NCI-H128 (cell line): Measurements from ENCODE around the gene JARID2.
"Not testable (repeated sequence)": the region's sequence is repeated elsewhere in the genome, so short reads cannot be mapped to it uniquely, and the experiment has no call there.

Experiments used
- DNase-seq: peaks from one replicate; lab custom pipeline; 2025; ENCODE audit not compliant: unreplicated experiment; lab: John Stamatoyannopoulos, UW

JARID2 gene

DNA sequence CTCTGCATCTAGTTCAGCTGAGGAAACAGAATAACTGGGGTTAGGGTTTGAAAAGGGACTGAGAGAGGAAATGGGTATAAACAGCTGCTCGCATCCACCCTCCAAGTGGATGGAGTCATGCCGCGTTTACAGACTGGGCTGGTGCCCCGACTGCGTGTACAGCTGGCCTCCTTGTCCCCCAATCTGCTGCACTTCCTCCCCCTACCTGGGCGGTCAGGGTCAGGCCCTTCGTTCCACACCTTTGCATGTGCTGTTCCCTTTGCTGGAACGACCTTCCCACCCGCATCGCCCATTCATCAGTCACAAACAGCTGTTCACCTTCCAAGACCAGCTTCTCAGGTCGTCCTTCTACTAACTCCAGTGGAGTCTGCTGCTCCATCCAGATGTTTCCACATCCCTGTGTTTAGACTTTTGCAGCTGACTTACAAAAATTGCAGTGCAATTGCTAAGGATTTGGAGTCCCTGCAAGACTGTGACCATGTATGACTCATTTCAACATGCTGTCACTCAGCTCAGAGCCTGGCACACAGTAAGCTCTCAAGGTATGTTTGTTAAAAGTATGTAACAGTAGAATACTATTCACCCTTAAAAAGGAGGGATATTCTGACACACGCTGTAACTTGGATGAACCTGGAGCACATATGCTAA, 287.6 kb downstream of the JARID2 start:
- no peak for DNase-seq

DNA sequence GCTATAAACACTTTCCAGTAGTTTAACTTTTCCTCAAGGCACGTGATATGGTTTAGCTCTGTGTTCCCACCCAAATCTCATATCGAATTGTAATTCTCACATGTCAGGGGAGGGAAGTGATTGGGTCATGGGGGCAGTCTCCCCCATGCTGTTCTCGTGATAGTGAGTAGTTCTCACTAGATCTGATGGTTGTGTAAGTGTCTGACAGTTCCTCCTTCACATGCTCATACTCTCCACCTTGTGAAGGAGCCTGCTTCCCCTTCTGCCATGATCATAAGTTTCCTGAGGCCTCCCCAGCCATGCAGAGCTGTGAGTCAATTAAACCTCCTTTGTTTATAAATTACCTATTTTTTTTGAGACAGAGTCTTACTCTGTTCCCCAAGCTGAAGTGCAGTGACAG, 289.1 kb downstream of the JARID2 start:
- no peak for DNase-seq

DNA sequence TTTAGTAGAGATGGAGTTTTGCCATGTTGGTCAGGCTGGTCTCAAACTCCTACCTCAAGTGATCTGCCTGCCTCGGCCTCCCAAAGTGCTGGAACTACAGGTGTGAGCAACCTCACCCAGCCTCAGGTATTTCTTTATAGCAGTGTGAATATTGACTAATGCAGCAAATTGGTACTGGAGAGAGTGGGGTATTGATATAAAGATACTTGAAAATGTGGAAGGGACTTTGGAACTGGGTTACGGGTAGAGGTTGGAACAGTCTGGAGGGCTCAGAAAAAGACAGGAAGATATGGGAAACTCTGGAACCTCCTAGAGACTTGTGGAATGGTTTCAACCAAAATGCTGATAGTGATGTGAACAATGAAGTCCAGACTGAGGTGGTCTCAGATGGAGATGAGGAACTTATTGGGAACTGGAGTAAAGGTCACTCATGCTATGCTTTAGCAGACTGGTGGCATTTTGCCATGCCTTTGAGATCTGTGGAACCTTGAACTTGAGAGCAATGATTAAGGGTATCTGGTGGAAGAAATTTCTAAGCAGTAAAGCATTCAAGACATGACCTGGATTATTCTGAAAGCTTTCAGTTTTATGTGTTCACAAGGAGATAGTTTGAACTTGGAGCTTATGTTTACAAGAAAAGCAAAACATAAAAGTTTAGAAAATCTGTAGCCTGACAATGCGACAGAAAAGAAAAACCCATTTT, 289.8 kb downstream of the JARID2 start:
- DNase-seq = no peak

DNA sequence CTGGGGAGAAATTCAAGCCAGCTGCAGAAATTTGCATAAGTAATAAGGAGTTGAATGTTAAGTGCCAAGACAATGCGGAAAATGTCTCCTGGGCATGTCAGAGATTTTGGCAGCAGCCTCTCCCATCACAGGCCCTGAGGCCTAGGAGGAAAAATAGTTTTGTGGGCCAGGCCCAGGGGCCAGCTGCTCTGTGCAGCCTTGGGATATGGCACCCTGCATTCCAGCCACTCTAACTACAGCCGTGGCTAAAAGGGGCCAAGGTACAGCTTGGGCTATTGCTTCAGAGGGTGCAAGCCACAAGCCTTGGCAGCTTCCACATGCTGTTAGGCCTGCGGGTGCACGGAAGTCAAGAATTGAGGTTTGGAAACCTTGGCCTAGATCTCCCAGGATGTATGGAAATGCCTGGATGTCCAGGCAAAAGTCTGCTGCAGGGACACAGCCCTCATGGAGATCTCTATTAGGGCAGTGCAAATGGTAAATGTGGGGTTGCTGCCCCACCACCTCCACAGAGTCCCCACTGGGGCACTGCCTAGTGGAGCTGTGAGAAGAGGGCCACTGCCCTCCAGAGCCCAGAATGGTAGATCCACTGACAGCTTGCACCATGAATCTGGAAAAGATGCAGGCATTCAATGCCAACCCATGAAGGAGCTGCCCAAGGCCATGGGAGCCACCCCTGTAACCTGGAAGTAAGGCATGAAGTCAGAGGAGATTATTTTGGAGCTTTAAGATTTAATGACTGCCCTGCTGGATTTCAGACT, 290.5 kb downstream of the JARID2 start:
- no peak for DNase-seq

DNA sequence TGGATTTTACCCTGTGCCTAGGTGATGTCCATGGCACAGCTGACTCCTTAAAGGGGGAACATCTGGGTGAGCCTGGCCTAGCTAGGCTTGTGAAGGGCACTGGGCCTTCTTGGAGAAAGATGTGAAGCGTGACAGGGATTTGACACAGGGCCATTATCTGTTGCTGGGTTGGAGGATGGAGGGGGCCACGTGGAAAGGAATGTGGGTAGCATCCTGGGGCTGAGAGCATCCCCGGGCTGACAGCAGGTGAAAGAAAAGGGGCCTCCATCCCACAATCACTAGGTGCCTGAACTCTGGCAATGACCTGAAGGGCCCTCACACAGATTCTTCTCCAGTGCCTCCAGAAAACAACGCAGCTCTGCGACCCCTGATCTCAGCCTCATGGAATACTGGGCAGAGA, 292.2 kb downstream of the JARID2 start:
- no peak for DNase-seq

DNA sequence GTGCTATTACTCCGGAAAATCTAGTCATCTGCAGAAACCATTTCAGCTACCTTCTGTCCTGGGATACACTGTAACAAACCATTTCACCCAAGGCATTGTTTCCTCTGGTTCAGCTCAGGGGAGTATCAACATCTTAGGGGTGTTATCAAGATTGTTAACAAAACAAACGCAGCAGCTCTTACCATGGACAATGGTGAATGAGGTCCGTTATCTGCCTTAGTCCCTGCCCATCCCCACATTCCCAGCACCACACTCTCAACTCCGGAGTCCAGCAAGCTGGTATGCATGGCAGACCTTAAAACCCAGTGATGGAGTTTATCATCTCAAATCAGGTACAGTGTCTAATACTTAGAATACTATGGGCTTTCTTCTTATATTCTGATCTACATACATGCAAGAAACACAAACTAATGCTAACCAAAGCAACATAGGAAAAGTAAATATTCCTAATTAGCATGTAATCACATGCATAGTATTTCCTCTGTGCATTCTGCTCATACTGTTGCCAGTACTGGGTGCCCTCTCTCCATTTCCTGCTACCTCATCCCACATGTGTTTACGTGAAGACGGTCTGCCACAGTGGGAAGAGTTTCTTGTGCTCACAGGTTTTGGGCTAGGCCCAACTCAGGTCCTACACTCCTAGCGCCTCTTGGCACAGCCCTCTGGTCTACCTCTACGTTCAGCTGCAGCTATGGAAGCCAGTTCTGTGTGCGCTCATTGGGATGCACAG, 293.1 kb downstream of the JARID2 start:
- no peak for DNase-seq

DNA sequence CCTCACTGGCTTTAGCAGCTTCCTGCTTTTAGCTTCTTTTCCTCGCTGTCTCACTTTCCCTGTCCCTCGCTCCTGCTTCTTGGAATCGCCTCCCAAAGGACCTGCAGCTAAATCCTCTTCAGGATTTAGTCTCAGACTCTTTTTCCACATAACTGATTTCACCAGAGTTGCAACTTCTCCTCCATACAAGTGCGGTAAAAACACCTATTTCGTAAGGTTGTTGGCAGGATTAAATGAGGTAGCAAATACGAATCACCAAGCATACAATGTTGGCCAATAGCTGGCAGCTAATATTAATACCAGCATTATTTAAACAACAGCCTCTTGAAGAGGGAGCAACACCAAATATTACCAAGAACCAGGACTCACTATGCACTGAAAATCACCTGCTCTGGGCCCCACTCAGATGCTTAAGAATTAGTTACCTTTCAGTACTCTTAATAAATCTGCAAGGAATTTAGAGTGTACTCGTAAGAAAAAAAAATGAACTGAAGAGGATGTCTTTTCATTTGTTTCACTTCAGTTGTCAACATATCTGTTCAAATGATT, 293.9 kb downstream of the JARID2 start:
- no peak for DNase-seq

DNA sequence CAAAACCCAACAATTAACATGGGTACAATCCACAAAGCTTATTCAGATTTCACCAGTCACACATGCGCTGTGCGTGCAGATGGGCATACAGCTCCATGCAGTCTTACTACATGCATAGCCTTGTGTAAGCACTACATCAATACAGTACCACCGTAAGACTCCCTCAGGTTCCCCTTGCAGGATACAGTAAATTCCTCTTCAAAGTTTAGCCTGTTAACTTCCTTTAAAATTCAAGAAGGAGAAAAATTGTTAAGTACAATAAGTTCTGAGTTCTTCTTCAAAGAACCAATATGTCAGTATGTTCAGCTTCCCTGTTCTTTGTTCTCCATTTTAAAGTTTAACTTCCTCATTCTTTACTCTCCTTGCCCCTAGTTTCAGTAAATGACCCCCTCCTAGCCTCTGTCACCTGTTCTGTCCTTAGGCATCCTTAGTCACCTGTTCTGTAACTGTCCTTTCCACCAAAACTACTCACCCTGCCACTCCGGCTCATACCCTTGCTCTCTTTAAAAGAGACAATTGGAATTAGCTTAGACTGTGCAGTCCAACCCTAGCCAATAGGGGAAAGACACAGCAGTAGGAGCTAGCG, 297.6 kb downstream of the JARID2 start:
- DNase-seq = not testable (repeated sequence)

DNA sequence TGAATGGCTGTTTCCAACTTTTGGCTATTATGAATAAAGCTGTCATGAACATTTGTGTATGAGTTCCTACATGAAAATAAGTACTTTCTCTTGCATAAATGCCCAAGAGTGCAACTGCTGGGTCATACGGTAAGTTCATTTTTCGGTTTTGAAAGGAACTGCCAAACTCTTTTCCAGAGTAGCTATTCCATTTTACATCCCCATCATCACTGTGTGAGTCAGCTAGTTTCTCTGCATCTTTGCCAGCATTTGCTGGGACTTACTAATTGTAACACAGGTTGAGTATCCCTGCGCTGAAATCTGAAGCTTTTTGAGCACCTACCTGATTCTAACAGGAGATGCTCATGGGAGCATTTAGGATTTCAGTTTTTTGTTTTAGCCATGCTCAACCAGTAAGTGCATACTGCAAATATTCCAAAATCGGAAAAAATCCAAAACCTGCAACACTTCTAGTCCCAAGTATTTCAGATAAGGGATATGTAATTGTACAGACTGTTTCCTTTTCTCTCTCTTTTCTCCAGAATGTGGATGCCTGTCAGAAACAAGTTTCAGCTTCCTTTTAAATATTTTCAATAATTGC, 298.5 kb downstream of the JARID2 start:
- no peak for DNase-seq

DNA sequence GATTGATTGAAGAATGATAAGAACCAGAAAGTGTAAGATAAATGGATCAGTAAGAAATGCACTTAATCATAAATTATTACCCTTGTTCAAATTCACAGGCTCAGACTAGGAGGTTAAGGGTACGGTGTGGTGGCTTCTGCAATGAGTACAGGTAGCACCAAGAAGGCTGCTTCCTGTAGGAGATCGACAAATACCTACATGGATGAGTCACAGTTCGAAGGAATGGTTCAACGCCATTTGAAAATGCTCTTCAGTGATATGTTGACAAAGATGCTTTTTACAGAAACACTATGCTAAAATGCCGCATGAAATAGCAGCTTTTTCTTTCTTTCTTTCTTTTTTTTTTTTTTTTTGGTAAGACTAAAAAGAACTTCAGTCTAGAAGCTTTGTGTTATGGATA, 300.7 kb downstream of the JARID2 start:
- no peak for DNase-seq

DNA sequence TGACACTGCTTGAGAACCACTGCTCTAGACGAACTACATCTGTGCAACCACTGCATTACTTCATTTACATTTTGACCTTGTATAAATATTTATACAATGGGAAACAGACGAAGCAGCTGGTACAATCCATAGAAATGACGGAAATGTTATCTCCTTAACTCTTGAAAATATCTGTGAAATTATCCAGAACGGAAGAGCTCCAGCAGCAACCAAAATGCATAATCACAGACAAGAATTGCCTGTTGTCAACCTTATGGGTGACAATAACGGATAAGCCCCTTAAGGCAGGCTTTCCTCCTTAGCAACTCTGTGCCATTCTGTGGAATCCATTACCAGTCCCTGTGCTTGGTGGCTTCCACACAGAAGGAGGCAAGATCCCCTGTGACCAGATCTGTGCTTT, 301.5 kb downstream of the JARID2 start:
- no peak for DNase-seq

DNA sequence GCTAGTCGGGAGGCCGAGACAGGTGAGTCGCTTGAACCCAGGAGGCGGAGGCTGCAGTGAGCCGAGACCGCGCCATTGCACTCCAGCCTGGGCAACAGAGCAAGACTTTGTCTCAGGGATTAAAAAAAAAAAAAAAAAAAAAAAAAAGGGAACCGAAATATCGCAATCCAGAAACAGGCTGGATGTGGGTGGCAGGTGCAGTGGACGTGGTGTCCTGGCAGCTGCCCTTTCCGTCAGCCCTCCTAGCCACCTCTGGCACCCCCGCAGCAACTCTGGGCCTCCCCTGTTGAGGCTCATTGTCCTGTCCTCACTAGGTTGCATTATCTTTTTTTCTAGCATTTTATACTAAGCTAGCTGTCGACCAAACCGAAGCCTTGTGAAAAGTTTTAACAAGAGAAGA, 303.5 kb downstream of the JARID2 start:
- DNase-seq = no peak

DNA sequence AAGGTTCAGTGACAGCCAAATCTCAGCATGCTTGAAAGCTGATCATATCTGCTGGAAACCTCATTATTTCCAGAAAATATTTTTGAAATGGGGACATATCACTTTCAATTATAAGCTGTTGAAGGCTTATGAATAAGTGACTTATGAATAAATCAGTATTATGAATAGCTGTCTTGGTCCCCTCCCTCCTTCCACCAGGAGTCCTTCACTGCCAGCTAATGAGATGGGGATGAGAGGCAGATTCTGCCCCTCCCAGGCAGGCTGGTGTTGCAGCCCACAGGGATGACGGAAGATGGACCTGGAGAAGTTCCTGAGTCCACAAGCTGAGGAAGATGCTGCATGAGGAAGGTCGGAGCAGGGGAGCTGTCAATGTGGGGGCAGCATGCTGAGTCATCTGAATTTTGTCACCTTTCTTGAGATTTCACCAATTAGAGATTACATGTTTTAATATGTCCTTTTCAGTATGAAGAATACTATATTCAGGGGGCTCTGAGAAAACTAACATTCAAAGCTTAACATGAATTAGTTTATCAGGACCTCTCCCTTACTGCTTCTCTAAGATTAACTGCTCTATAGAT, 304.8 kb downstream of the JARID2 start:
- DNase-seq = no peak

DNA sequence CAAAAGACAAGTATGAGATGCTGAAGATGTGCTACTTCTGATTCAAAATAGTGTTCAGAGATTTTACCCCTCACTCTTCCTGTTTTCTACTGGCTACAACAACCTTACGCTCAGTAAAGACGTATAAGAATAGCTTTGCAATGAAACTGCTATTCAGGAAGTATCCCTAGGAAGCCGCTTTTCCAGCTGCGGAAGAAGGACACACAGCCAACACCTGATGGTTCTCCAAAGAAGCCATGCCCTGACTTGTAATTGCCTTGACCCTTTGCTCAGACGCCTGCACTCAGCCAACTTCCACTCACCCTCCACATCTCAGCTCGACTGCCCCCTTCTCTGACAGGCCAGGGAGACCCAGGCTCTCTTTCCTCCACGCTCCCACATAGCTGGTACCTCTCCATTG, 305.4 kb downstream of the JARID2 start:
- no peak for DNase-seq

DNA sequence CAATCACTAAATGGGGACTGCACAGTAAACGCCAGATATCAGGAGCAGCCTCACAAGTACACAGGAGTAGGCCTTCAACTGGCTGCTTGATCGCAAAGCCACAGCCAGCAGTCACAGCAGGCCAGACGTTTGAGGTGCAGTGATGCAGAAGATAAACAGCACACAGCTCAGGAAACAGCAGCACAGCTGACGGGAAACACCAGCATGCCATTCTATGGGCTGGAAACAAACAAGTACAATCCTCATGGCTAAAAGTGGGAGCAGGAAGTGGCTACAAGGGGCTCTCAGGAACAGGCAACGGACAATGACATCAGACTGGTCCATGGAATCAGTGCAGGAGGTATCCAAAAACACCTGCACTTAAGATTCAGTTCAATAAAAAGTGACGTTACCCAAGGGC, 305.9 kb downstream of the JARID2 start:
- DNase-seq = no peak

DNA sequence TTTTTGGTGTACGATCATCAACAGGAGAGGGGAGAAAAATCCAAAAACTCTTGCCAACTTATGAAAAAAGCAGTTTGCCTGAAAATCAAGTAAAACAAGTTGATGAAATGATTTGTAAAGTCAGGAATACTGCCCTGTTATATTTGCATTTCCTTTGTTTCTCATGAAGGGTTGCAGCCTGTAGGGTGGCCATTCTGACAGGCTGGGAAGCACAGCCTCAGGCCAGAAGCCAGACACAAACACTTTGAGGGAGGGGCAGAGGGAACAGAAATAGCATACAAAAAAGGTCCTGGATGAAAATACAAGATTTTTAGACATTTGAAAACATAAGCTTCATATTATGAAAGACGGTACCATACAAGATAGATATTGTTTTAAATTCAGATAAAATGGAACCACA, 307.2 kb downstream of the JARID2 start:
- no peak for DNase-seq

DNA sequence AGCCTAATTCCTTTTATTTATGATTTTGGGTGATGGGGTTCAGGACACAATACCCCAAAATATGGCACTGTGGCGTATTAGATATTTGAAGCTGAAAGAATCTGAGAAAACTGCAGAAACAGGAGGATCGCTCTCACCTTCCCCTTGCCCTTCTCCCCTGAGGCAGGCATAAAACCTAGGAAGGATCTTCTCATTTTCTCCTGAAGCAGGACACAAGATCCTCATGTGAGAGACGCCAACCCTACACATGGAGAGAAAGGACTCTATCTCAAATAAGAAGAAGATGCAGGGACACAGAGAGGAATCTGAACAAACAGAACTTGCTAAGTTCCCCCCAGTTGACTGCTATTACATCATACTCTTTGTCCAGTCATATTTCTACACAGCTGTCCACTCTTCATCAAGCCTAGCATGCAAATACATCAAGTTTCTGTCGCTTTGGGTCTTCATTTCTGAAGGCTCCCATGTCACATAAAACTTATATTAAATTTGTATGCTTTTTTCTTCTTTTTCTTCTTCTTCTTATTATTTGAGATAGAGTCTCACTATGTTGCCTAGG, 307.9 kb downstream of the JARID2 start:
- DNase-seq = no peak

DNA sequence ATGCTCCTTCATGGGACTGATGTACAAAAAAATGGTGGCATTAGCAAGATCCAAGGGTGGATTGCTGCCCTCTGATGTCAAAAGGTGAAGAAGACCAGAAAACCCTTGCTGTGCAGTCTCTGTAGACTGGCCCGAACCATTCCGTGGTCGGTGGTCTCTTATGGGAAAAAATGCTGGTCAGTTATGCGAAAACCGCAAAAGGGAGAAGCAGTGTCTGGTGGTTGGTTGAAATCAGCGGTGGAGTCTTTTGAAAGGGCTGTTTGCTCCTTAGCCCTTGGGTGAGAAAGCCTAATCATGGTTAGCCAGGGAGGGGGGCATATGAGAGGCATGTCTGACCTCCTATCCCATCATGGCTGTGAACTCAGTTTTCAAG, 308.8 kb downstream of the JARID2 start:
- DNase-seq = no peak

DNA sequence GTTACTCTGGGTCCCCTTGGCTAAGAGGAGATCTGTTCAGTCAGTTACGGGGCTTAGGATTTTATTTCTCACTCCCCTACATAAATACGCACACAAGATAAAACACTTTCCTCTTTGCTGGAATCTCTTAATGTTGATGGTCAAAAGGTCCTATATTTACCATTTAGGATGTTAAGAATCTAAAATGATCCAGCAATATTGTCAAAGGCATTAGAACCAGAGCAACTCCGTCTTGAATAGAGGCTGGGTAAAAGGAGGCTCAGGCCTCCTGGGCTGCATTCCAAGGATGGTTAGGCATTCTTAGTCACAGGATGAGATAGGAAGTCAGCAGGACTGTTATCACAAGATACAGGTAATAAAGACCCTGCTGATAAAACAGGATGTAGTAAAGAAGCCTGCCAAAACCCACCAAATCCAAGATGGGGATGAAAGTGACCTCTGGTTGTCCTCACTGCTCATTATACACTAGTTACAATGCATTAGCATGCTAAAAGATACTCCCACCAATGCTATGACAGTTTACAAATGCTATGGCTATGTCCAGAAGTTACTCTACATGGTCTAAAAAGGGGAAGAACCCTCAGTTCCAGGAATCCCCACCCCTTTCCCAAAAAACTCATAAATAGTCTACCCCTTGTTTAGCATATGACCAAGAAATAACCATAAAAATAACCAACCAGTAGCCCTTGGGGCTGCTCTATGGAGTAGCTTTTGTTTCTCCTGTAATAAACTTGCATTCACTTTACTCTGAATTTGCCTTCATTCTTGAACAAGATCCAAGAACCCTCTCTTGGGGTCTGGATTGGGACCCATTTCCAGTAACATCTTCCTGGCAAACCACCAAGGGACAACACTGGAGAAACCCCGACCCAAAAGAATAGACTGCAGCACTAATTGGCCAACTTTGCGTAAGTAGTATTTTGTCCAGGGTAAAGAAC, 309.5 kb downstream of the JARID2 start:
- no peak for DNase-seq
